Peyer's patch (tissue), 4 donors: ENCODE results near the gene SYNJ2. TPM values are rescaled to one million over a fixed set of nuclear protein-coding genes. Genes with fewer than 3 reads are reported as not detected.

Source experiments
- DNase-seq, 3 donors: peaks; one replicate each; pipeline ENCODE4 v3.0.0-alpha.2; 2017 to 2019
- H3K27ac ChIP-seq, 4 donors: fragments of 200-600 bp; sonication (generic); one replicate each; pipeline ENCODE4 v1.5.1; 2016 to 2019
- H3K27me3 ChIP-seq, 2 donors: fragments of 200-600 bp; sonication (generic); one replicate each; pipeline ENCODE4 v1.5.1; 2019
- H3K36me3 ChIP-seq, 3 donors: fragments of 200-600 bp; sonication (generic); one replicate each; pipeline ENCODE4 v1.5.1; 2016 to 2019
- H3K4me1 ChIP-seq, 4 donors: fragments of 200-600 bp; sonication (generic); one replicate each; pipeline ENCODE4 v1.5.1; 2016 to 2019
- H3K4me3 ChIP-seq, 4 donors: fragments of 200-600 bp; sonication (generic); 1 replicate in 3 of 4; 2 replicates in 1 of 4; pipeline ENCODE4 v1.5.1; 2016 to 2019; ENCODE audit warnings: mild to moderate bottlenecking in 1 of 4
- H3K9me3 ChIP-seq, 4 donors: fragments of 200-600 bp; sonication (generic); one replicate each; pipeline ENCODE4 v1.5.1; 2016 to 2019; ENCODE audit warnings: mild to moderate bottlenecking in 1 of 4
- CTCF ChIP-seq, 6 experiments: fragments of 450-650 bp in 4 of 6; fragments of 200-600 bp in 2 of 6; sonication (generic) in 1 of 6; IDR thresholded peaks; one replicate each; pipeline ENCODE4 v1.5.1; 2017 to 2019; ENCODE audit warnings: antibody characterized with exemption in 6 of 6, mild to moderate bottlenecking in 3 of 6, moderate library complexity in 1 of 6
- POLR2A ChIP-seq, 2 donors: fragments of 450-650 bp; IDR thresholded peaks; one replicate each; pipeline ENCODE4 v1.5.1; 2017; ENCODE audit warnings: antibody characterized with exemption in 2 of 2, mild to moderate bottlenecking in 2 of 2, moderate library complexity in 2 of 2
- total RNA-seq, 4 donors: library from RNA; depleted of rRNA; stranded (reverse); fragments of >200 nt; gene quantifications; one replicate each; pipeline ENCODE4 v1.1.0, GENCODE V29; 2016

The SYNJ2 gene
- total RNA-seq, 4 donors from 2014 or later = 26.8 to 47.2 (median 34.0) TPM

DNA sequence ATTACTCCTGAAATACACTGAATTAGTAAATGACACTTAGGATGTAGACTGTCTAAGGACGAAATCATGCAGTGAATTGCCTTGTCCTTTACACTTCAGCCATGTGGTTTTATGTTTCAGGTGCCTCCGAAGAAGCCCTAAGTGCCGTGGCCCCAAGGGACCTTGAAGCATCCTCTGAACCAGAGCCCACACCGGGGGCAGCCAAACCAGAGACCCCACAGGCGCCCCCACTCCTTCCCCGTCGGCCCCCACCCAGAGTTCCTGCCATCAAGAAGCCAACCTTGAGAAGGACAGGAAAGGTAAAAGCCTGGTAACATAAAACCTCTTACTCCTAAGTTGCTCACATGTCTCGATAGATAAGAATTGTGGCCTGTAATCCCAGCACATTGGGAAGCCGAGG, 111.1 kb downstream of the SYNJ2 start:
- no peak overlapping the region for H3K27ac ChIP-seq
- peaks cover 0 to 68% (median 0%) of the 10 kb centered on the region in 3 donors for H3K36me3 ChIP-seq
- H3K4me3 ChIP-seq = no peak overlapping the region
- DNase-seq = no peak
- no peaks in the 10 kb centered on the region for H3K27me3 ChIP-seq
- no peaks in the 10 kb centered on the region for H3K9me3 ChIP-seq
- no peak for TF ChIP-seq POLR2A (IDR thresholded peaks at IDR 0.05)
- TF ChIP-seq CTCF (IDR thresholded peaks at IDR 0.05) = no peak
- H3K4me1 ChIP-seq = no peaks in the 10 kb centered on the region

DNA sequence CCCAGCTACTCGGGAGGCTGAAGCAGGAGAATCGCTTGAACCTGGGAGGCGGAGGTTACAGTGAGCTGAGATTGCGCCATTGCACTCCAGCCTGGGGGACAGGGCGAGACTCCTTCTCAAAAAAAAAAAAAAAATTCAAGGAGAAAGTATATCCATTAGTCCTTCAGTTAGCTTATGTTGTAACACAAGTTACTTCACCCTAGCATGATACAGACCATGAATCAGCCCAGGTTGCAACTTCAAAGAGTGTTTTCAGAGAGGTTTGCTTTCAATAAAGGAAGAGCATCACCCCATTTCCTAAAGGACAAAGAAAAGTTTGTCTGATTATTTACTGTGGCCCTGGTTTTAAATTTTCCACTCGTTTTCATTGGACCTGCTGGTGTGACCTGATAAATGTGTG, 113.4 kb downstream of the SYNJ2 start:
- H3K4me3 ChIP-seq = no peak overlapping the region
- no peaks in the 10 kb centered on the region for H3K27me3 ChIP-seq
- no peaks in the 10 kb centered on the region for H3K9me3 ChIP-seq
- no peaks in the 10 kb centered on the region for H3K4me1 ChIP-seq
- DNase-seq = no peak
- no peak overlapping the region for H3K27ac ChIP-seq
- TF ChIP-seq CTCF (IDR thresholded peaks at IDR 0.05) (no peak), POLR2A (IDR thresholded peaks at IDR 0.05) (no peak)
- peaks cover 0 to 51% (median 0%) of the 10 kb centered on the region in 3 donors for H3K36me3 ChIP-seq

- TF ChIP-seq POLR2A (IDR thresholded peaks at IDR 0.05) (no peak), CTCF (IDR thresholded peaks at IDR 0.05) (no peak)
- Histone ChIP-seq H3K4me3 (no peak overlapping the region), H3K36me3 (peaks cover 0 to 51% (median 0%) of the 10 kb centered on the region in 3 donors), H3K27me3 (no peaks in the 10 kb centered on the region), H3K4me1 (no peaks in the 10 kb centered on the region), H3K9me3 (no peaks in the 10 kb centered on the region), H3K27ac (no peak overlapping the region)
- no peak for DNase-seq
Observed at GRCh38 chr6:158095671-158096070, 114.0 kb downstream of the SYNJ2 start.

DNA sequence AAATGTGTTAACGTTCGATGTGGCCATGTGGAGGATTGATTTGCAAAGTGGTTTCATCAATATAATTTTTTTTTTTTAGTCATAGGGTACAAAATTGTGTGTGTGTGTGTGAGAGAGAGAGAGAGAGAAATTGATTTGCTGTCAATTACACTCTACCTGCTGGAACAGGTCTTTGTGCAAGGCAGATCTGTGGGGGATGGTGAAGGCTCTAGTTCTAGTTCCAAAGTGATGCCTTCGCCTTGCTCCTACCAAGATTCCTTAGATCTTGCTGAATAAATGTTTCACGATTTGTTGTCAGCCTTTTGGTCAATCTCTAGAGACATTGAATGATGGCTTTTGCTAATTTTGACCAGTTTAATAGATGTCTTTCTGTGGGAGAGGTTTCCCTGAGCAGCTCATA, 121.6 kb downstream of the SYNJ2 start:
- Histone ChIP-seq H3K4me3 (no peak overlapping the region), H3K27ac (no peak overlapping the region), H3K36me3 (no peaks in the 10 kb centered on the region), H3K9me3 (no peaks in the 10 kb centered on the region), H3K4me1 (no peaks in the 10 kb centered on the region), H3K27me3 (no peaks in the 10 kb centered on the region)
- no peak for DNase-seq
- TF ChIP-seq CTCF (IDR thresholded peaks at IDR 0.05) (no peak), POLR2A (IDR thresholded peaks at IDR 0.05) (no peak)

DNA sequence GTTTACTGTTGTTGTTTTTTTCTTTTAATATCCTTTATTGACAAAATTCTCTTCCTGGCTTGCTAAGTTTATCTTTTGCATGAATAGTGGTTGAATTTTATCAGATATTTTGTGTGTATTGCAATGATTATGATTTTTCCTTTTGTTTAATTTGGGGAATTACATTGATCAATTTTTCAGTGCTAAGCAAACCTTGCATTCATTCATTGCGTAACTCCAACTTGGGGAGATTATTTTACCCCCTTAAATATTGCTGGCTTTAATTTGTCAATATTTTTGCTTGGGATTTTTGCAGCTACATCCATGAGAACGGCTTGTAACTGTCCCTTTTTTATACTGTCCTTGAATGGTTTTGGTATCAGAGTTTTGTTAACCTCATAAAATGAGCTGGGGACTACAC, 123.0 kb downstream of the SYNJ2 start:
- TF ChIP-seq CTCF (IDR thresholded peaks at IDR 0.05) = no peak
- no peak for TF ChIP-seq POLR2A (IDR thresholded peaks at IDR 0.05)
- Histone ChIP-seq H3K27me3 (no peaks in the 10 kb centered on the region), H3K27ac (no peak overlapping the region), H3K9me3 (no peaks in the 10 kb centered on the region), H3K4me1 (no peaks in the 10 kb centered on the region), H3K4me3 (no peak overlapping the region), H3K36me3 (no peaks in the 10 kb centered on the region)
- no peak for DNase-seq

DNA sequence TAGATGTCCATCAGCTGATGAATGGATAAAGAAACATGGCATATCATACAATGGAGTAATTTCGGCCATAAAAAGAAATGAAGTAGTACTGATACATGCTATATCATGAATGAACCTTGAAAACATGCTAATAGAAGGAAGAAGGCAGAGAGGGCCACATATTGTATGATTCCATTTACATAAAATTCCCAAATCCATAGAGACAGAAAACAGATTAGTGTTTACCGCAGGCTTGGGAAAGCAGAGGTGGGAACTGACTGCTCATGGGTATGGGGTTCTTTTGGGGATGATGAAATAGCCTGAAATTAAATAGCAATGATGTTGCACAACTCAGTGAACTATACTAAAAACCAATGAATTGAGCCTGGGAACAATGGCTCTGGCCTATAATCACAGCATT, 128.1 kb downstream of the SYNJ2 start:
- Histone ChIP-seq H3K9me3 (no peaks in the 10 kb centered on the region), H3K27me3 (no peaks in the 10 kb centered on the region), H3K36me3 (peaks cover 0 to 12% (median 0%) of the 10 kb centered on the region in 3 donors), H3K27ac (no peak overlapping the region), H3K4me1 (no peaks in the 10 kb centered on the region), H3K4me3 (no peak overlapping the region)
- no peak for DNase-seq
- TF ChIP-seq POLR2A (IDR thresholded peaks at IDR 0.05) (no peak), CTCF (IDR thresholded peaks at IDR 0.05) (no peak)
